NCI-H748 (cell line): Measurements from ENCODE around the gene SOX5.

ENCODE experiments used
- DNase-seq: peaks from one replicate; lab custom pipeline; 2025; ENCODE audit not compliant: unreplicated experiment; lab: John Stamatoyannopoulos, UW

The SOX5 gene

DNA sequence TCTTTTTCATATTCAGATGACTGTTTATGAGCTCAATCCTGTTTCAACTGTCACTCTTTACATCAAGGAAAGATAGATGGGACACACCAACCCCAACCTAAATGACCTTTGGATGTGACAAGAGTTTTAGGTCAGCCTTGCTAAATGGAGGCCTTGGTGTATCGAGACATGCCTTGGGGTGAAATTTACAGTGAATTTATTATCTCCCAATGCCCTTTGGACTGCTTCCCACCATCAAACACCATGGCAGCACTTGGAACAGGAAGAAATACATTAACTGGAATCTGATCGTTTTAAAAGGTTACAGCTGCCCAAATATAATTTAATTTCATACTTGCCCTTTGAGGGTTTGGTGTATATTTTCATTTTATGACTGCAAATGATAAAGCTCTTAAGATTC lies 327.6 kb downstream of the SOX5 start:
- DNase-seq = peak; percentile 41

DNA sequence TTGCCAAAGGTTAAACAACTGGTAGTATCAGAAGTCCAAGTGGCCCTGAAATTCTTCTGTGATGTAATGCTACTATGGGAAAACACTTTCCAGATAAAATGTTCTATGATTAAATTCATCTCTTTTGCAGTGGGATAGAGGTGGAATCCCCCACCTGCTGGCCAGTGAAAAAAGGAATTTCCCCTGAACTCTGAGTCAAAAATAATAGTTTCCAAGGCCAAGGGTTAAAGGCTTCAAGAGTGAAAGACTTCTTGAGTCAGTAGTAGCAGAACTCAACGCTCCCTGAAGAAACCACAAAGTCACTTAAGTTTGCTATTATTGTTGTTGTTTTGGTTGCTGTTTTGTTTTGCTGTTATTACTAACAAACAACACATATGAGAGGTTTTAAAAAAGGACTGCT lies 330.8 kb downstream of the SOX5 start:
- DNase-seq = no peak

- no peak for DNase-seq
These were observed 331.7 kb downstream of the SOX5 start for GRCh38 chr12:23617749-23618148.

DNA sequence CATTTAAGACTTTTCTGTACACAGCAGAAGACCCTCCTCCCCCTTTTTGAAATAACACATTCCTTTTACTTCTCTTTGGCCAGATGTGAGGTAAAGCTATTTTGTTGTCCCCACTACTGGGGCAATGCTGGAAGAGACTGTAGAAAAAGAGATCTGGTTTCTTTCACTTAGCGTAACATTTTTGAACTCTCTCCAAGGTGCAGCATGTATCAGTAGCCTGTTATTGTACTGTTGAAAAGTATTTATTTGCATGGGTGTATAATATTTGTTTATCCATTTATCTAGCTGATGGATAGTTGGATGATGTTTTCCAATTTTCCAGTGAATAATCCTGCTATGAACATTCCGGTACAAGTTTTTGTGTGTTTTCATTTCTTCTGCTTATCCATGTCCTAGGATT lies 335.2 kb downstream of the SOX5 start:
- DNase-seq = no peak

DNA sequence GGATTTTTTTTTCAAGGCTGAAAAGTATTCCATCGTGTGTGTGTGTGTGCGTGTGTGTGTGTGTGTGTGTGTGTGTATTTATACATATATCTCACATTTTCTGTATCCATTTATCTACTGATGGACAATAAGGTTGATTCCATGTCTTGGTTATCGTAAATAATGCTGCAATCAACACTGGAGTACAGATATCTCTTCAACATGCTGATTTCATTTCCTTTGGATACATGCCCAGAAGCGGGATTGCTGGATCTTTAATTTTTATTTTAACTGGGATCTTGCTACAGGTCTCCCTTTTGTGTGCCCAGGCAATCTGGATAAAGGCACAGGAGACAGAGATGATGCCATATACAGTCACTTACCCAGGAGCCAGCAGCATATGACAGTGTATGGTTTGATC lies 338.1 kb downstream of the SOX5 start:
- no peak for DNase-seq

GRCh38 chr12:23600919-23601318 lies 348.6 kb downstream of the SOX5 start:
- DNase-seq = no peak

DNA sequence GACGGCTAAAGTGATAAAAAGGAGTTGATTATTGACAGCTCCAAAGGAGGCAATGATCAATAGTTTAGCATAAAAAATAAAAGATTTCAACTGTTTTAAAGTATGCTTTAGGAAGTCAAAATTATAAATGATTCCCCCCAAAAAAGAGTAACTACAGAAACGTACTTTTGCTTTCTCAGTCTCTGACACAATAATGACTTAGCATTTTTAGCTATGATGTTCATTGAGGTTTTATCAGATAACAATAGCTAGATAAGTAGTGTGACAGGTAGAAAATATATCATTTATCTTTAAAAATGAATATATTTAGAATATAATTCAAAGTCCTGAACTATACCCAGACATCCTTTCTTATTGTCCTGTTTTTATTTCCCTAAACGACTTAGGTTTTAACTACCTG lies 352.9 kb downstream of the SOX5 start:
- DNase-seq = no peak

- no peak for DNase-seq
These were observed 361.5 kb downstream of the SOX5 start for GRCh38 chr12:23587833-23588559.

GRCh38 chr12:23585782-23586163 lies 363.7 kb downstream of the SOX5 start:
- DNase-seq = peak; percentile 36

DNA sequence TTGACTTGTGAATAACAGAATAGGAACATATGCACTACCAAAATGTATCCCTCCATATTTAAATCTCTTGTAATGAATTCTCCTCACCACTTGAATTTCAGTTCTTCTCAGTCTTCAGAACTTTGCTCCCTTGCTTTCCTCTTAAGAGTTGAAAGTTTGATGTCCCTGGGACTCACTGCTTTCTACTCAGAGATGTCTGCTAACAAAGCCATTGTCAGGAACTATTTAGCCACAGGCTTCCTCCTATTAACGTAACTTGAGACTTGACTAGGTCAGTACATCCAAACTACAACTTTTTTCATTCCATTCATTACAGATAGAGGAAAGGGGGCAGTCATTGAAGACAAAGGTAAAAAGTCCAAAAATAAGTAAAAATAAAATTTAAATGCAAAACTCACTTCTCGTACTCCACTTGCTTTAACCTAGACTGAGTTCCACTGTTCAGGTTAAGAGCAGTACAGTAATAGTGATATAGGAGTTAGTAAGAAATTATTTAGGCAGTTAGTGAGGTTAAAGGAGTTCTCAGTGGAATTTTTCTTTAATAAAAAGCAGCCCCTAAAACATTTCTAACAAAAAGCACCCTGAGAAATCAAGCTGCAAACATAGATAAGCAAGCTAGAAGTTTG lies 364.2 kb downstream of the SOX5 start:
- DNase-seq = no peak

DNA sequence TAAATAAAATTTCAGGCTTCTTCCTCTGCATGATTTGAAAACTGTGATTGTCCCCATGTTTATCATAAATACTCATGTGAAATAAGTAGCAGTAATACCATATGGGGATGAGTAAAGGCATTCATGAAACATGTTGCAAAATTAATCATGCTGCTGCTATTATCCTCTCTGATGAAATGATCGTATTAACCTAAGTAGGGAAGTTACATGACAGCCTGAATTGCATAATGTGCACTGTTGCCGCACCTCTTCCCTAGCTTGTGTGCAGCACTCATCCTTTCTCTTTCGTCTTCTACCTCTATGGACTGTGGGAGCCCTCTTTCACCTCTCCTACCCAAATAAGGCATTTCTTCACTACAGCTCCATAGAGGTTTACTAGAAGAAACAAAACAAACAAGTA lies 367.6 kb downstream of the SOX5 start:
- DNase-seq = no peak

- no peak for DNase-seq
These were observed 370.2 kb downstream of the SOX5 start for GRCh38 chr12:23579257-23579656.

DNA sequence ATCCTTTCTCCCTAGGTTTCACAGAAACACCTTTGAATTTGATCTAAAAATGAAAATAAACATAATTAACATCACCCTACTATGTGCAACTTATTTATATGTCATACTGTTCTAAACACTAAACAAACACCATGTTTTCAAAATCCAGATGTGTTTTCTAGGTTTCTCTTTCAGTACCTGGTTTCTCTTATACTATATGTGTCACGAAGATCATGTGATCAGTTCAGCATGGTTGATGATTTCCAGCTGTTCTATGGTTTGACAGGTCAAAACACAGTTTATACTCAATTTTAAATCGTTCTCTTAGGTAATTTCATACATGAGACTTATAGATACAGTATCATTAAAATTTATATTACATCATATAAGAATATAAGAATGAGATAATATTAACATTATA lies 373.1 kb downstream of the SOX5 start:
- DNase-seq = no peak

- no peak for DNase-seq
These were observed 380.1 kb downstream of the SOX5 start for GRCh38 chr12:23569356-23569755.

- DNase-seq = no peak
These were observed 383.3 kb downstream of the SOX5 start for GRCh38 chr12:23566133-23566532.

- peak; percentile 75 for DNase-seq
These were observed 384.9 kb downstream of the SOX5 start for GRCh38 chr12:23564451-23565152.

DNA sequence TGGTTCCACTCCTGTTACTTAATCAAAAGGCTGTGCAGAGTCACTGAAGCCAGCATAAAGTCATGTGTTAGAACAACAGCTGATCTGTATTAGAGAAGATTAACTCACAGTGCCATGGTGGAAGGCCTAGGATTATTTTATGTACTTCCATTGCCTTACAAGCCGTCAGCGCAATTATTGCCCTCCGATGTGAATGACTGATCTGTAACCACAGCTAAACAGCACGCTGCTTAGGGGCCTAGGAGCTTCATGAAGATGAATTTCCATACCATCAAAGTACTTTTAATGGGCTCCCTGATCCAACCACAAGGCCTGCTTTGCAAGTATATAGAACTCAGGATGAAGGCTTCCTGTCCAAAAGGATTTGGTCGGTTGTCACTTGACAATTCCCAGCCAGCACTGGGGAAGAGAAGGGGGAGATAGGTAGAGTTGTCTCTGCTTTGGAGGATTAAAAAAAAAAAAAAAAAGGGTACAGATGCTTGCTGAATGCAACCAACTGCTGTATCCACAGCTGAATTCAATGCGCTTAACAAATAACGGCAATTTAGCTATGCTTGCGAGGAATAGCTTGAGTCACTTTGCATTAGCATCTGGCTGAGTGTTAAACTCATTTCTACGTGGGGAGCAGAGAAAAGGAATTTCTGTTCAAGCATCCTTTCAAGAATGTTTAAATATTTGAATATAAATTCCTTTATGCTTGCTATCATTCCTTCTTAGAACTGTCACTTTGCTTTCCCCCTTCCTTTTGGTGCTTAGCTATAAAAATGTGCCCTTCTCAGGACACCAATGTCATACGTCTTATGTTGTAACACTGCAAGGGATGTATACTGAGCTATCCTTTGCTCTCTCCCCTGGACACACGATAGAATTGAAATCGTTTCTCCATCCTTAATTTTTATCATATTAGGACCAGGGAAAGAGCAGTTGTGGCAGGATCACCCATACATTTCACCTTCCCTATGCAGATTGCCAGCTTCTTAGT lies 387.8 kb downstream of the SOX5 start:
- DNase-seq = no peak

GRCh38 chr12:23560611-23561010 lies 388.9 kb downstream of the SOX5 start:
- DNase-seq = no peak

- no peak for DNase-seq
These were observed 390.2 kb downstream of the SOX5 start for GRCh38 chr12:23559268-23559753.

DNA sequence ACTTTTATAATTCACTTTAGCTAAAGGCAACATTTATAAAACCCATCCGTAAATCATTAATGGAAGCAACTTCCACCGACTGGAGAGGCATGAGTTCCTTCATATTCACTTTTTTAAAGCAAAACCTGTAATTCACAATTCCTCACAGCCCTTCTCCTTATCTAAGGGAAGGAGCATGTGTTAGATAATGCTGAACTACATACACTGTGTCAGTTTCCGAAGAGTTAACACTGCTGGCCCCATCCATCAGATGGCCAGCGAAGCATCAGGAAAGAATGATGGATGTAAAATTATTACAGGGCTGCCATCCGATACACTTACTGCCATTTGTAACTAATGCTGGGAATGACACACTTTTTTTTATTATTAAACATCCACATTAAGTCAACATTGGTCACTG lies 392.8 kb downstream of the SOX5 start:
- peak; percentile 14 for DNase-seq

GRCh38 chr12:23555825-23556207 lies 393.7 kb downstream of the SOX5 start:
- peak; percentile 29 for DNase-seq
